ENCODE data around the gene GNL1. TPM values are rescaled to one million over a fixed set of nuclear protein-coding genes. Genes with fewer than 3 reads are reported as not detected.

GNL1 gene
- total and polyA plus RNA-seq, 9 of the 15 experiments (the other 6 are each of a cell fraction or from before 2014, with no cell fraction given), result 0.73 to 112 (median 58.0) TPM

DNA sequence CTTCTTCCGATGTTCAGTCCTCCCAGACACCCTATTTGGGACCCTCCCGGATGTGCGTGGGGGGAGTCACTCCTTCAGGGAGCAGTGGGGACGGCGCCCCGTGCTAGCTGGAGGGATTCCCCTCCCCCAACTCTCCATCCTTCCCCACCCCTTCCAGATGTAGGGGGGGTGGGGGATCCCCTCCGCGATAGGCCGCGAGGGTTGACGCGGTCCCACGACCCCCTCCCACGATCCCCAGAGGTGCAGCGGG, 548 bp downstream of the GNL1 start (continued):
- 0 out of 2 replicates have a peak, but pooled peaks have one; percentile 4 for TF ChIP-seq ZBTB9 (CRISPR knock-in tag; IDR thresholded peaks at IDR 0.05)
- no peak for TF ChIP-seq ZNF175 (CRISPR knock-in tag; IDR thresholded peaks at IDR 0.05; ENCODE audit: low read depth)
- TF ChIP-seq MAZ (CRISPR knock-in tag; conservative IDR thresholded peaks at IDR 0.05 in 1 of 2, IDR thresholded peaks at IDR 0.05 in 1 of 2), result no peak; a peak in 1 of 4 replicates
- TF ChIP-seq ARID4B (CRISPR knock-in tag; IDR thresholded peaks at IDR 0.05), result peak; percentile 96
- no peak for TF ChIP-seq BCOR (IDR thresholded peaks at IDR 0.05)
- TF ChIP-seq U2AF1 (optimal IDR thresholded peaks at IDR 0.05; ENCODE audit: low read depth, low read length), result no peak
- no peak for TF ChIP-seq ZNF583 (CRISPR knock-in tag; IDR thresholded peaks at IDR 0.05)
- TF ChIP-seq, protein P1, sequence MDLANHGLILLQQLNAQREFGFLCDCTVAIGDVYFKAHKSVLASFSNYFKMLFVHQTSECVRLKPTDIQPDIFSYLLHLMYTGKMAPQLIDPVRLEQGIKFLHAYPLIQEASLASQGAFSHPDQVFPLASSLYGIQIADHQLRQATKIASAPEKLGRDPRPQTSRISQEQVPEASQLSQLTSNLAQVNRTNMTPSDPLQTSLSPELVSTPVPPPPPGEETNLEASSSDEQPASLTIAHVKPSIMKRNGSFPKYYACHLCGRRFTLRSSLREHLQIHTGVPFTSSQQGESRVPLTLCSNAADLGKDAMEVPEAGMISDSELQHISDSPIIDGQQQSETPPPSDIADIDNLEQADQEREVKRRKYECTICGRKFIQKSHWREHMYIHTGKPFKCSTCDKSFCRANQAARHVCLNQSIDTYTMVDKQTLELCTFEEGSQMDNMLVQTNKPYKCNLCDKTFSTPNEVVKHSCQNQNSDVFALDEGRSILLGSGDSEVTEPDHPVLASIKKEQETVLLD (IDR thresholded peaks at IDR 0.05), result peak; percentile 55; the same call in 1 of the 2 replicates
- TF ChIP-seq POLR2AphosphoS5 (IDR thresholded peaks at IDR 0.05; ENCODE audit: control insufficient read depth, insufficient read depth, low read depth, low read length), result no peak; the same call in 1 of the 2 replicates
- 0 out of 2 replicates have a peak, but pooled peaks have one; percentile 57 for TF ChIP-seq PURB (CRISPR knock-in tag; IDR thresholded peaks at IDR 0.05; ENCODE audit: low read depth)
- TF ChIP-seq NCOA2 (IDR thresholded peaks at IDR 0.05; ENCODE audit: partially characterized antibody in 2 of 2), result no peak
- no peak for TF ChIP-seq ADNP (tag; IDR thresholded peaks at IDR 0.05)
- no peak for TF ChIP-seq ZNF586 (CRISPR knock-in tag; conservative IDR thresholded peaks at IDR 0.05)
- no peak for TF ChIP-seq ZNF431 (CRISPR knock-in tag; IDR thresholded peaks at IDR 0.05)
- TF ChIP-seq NFATC3 (IDR thresholded peaks at IDR 0.05), result no peak
- TF ChIP-seq SRSF3 (IDR thresholded peaks at IDR 0.05; ENCODE audit: insufficient read depth, low read length), result no peak
- no peak for TF ChIP-seq TSC22D4 (tag; IDR thresholded peaks at IDR 0.05)
- peak; percentile 36; the same call in 1 of the 2 replicates for TF ChIP-seq FOXP1 (CRISPR knock-in tag; IDR thresholded peaks at IDR 0.05)
- no peak for TF ChIP-seq SRSF7 (optimal IDR thresholded peaks at IDR 0.05; ENCODE audit: low read depth, low read length)
- TF ChIP-seq FIP1L1 (IDR thresholded peaks at IDR 0.05; ENCODE audit: low read depth, low read length, poor library complexity, severe bottlenecking), result no peak
- 0 out of 2 replicates have a peak, but pooled peaks have one; percentile 4 for TF ChIP-seq KLF1 (tag; IDR thresholded peaks at IDR 0.05)
- TF ChIP-seq ZNF24 (IDR thresholded peaks at IDR 0.05), result no peak
- TF ChIP-seq SMAD4 (CRISPR knock-in tag; conservative IDR thresholded peaks at IDR 0.05), result no peak
- TF ChIP-seq ZNF766 (CRISPR knock-in tag; conservative IDR thresholded peaks at IDR 0.05), result no peak
- TF ChIP-seq YBX1 (IDR thresholded peaks at IDR 0.05), result no peak

Data from K562 (cell line).